G401.6 (cell line): Measurements from ENCODE around the gene SLMAP.

ENCODE experiments used
- FAIRE-seq: peaks from 2 replicates; lab custom pipeline; 2012; peaks lifted over from hg19 to GRCh38; lab: Jason Lieb, UNC

The SLMAP gene

DNA sequence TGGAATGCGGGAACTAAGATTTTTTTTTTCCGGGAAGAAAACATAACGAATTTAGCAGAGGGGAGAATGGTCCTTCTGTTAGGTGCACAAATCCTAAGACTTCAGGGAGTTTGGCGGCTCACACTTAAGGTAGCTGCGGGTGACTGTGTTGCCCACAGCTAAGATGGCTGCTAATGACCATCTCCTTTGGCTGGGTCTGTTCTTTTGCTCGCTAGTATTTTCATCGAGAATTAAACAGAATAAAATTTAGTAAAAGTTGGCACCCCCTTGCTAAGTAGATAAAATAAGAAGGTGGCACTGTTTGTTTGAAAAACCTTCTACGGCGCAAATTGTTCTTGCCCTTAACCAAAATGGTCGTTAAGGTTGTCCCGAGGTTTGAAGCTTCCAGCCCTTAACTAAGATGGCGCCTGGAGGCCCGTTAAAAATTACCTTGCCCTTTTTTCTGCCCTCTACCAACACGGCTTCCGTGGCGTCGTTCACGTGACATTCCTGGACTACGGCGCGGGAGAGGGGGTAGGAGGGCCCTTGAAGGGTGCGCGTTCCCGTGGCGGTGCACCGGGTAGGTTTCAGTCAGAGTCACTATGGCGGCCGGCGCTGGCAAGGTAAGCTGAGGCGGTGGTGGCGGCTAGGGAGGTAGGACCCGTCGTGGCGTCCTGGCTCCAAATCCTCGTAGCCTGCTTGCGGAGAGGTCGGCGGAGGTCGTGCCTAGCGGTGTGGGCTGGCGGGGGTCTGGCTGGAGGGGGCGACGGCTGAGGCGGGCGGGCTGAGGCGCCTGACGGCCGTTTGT lies at the start of gene SLMAP:
SLMAP (plus strand) TSS at position 569 of the 787 bp plus-strand sequence. CDS start 1,343 bp downstream, outside the sequence.
- peak; percentile 97 for FAIRE-seq

GRCh38 chr3:57706462-57706861 lies 49.6 kb upstream of the SLMAP start:
- FAIRE-seq: no peak

DNA sequence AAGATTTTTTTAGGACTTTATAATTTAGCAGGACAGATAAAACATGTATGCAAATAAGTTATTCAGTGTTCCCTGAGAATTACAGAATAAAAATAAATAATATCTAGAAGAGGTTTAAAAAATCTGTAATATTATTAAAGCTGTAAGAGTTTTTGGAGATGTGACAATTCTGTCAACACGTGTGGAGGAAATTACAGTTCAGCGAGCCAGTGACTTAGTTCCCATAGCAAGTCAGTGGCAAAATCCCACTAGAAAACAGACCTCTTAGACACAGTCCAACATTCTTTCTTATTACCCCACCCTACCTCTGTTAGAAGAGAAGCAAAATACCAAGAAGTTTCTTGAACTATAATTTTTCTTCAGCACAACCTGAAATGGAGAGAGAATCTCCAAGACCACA lies 47.1 kb upstream of the SLMAP start:
- FAIRE-seq: no peak

GRCh38 chr3:57709559-57709958 lies 46.5 kb upstream of the SLMAP start:
- FAIRE-seq: no peak

DNA sequence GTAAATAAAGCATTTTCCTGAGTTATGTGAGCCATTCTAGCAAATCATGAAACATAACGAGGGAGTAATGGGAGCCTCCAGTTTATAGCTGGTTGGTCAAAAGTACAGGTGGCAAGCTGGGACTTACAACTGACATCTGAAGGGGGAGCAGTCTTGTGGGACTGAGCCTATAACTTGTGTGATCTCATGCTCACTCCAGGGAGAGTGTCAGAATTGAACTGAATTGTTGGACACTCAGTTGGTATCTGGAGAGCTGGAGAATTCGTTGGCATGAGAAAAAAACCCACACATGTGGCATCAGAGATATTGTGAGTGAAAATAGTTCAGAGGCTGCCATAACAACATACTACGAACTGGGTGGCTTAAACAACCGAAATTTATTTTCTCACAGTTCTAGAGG lies 40.4 kb upstream of the SLMAP start:
- no peak for FAIRE-seq

DNA sequence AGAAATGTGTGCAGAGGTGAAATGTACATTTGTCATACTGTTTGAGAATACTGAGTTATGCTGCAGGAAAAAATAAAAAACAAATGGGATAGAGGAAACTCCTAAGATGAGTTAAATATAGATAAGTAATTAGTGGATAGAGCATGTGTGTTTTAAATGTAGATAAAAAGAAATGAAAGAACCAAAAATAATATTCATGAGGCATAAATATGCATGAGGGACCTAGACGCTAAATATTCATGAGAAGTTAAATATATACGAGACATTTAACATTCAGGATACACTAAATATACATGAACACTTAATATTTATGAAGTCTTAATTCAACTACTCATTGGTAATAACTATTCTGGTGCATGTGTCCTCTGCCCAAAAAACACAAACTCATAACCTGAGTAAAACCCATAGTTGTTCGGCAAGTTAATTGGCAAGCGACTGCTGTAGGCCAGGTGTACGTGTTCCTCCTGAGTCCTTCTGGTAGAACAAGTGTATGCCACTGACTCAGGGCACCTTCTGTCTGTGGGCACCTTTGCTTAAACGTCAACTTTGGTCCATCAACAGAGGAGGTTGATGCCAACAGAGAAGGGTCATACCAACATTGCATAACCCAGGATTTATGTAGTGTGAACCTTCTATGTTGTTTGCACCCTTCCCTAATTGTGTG lies 38.8 kb upstream of the SLMAP start:
- no peak for FAIRE-seq

DNA sequence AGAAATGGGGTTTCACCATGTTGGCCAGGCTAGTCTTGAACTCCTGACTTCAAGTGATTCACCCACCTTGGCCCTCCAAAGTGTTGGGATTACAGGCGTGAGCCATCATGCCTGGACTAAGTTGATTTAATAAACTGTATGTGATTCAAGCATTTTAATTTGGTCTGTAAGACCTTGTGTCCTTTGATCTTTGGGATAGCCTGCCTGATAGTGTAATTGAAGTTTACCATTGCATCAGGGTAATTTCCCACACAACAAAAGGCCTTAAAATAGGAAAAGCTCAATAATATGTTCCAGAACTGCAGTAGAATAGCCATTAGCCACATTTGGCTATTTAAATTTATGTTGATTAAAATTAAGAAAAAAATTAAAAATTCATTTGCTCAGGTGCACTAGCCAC lies 38.0 kb upstream of the SLMAP start:
- FAIRE-seq: no peak

GRCh38 chr3:57726397-57726796 lies 29.7 kb upstream of the SLMAP start:
- no peak for FAIRE-seq

DNA sequence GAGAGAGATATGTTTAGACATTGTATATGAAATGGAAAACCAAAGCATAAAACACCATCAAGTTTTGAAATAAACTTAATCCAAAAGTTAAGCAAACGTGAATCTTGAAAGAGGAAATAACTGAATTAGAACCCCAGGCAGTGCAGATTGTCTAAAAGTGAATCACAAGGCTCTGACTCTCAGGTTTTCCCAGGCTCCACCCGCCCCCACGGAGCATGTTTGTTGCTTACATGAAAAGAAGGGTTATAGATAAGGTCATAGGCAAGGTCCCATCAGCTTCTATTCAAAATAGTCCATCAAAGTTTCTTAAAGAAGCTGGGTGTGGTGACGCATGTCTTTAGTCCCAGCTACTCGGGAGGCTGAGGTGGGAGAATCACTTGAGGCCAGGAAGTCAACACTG lies 29.0 kb upstream of the SLMAP start:
- FAIRE-seq: no peak

GRCh38 chr3:57729334-57730045 lies 26.6 kb upstream of the SLMAP start:
- FAIRE-seq: no peak

DNA sequence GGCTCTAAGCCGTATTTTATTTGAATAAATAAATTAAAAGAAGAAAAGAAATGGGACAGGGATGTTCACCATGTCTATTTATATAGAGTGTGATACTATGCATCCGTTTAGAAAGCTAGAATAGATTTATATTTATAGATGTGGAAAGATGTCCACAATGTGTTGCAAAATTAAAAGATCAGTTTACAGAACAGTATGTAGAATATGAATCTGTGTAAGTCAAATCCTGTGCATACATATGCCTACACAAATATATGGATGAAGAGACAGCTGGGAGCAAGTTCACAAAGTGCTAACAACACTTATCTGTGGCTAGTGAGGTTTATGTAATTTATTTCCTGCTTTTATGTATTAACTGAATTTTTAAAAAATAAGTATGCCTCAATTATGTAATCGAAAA lies 25.4 kb upstream of the SLMAP start:
- FAIRE-seq: no peak

- peak; percentile 73 for FAIRE-seq
Observed at GRCh38 chr3:57731311-57731710, 24.8 kb upstream of the SLMAP start.

- FAIRE-seq: no peak
Observed at GRCh38 chr3:57733790-57734189, 22.3 kb upstream of the SLMAP start.

GRCh38 chr3:57735405-57735804 lies 20.7 kb upstream of the SLMAP start:
- no peak for FAIRE-seq

GRCh38 chr3:57737840-57738239 lies 18.3 kb upstream of the SLMAP start:
- no peak for FAIRE-seq

DNA sequence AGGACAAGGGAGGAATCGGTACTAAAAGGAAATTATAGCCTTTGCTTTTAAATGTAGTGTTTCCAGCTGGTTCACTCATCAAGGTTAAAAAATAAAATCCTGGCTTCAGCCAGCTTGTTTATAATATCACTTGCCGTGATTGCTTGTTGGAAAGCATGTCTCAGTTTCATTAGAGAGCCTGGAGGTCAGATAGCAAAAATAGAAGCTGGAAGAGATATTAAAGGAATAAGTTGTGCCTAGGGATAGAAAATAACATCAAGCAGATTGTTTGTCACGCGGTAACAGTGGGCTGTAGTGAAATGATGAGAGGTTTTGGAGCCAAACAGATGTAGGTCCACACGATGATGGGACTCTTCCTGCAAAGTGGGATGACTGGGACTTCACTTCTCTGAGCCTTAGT lies 17.7 kb upstream of the SLMAP start:
- no peak for FAIRE-seq

GRCh38 chr3:57740027-57740426 lies 16.1 kb upstream of the SLMAP start:
- FAIRE-seq: no peak

DNA sequence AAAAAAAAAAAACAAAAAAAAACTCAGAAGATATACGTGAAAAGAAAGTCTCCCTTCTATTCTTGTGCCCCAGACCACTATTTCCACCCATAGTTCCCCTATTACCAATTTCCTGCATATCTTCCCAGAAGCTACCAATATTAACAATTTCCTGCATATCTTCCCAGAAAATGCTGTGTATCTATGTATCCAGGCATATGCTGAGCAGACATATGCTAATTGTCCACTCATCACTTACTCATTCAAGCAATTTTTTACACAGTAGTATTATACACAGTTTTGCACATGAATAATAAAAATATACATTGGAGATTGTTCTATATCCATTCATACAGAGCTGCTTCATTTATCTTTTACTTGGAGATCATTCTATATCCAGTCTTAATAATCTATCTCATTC lies 12.6 kb upstream of the SLMAP start:
- FAIRE-seq: no peak

DNA sequence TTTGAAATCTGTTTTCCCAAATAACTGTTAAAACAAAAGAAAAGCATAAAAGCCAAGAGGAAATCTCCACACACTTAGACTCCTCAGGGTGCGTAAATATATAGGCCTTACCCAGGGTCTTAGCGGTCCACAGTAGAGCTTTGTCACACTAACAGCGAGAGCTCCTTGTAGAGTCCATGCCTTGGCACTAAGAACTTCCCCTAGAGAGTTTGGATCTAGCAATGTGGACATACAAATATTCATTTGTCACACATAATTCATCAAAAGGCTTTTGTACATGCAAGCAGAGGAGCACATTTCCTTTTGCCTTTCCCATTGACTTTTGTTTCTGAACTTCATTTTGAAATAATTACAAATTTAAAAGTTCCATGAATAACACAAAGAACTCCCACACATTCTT lies 11.0 kb upstream of the SLMAP start:
- FAIRE-seq: peak; percentile 66

DNA sequence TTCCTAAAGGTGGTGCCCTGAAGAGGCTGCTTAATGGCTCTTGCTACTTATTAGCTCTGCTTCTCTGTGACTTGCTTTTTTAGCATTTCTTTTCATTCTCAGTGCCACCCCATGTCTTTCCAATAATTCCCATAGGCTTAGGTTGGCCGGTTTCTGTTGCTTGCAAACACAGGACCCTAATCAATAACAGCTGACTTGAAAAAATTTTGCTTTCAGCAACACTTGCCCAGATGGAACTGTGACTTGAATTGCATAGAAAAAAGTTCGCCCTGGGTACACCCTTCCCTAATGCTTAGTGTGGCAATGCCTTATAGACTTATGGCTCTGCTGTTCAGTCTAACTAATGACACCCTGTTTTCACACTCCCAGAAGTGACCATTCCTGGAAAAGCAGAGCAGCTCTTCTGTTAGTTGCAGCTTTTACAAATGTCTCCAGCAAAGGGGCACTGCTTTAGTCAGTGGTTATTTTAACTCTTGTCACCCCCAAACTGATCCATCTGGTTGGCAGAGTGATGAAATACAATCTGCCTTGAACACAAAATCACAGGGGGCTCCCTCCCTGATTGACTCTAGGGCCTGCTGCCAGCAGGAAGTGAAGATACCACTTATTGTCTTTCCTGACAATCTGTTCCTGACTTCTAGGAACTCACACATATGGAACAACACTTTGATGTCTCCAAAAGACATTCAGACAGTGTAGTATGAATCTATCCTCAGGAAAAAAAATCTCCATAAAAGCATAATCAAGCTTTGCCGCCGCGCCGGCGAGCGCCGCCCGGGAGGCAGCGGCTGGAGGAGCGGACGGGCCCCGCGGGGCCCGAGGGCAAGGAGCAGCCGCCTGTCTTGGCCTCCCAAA lies 9.7 kb upstream of the SLMAP start:
- FAIRE-seq: no peak

- FAIRE-seq: no peak
Observed at GRCh38 chr3:57749542-57749941, 6.6 kb upstream of the SLMAP start.

DNA sequence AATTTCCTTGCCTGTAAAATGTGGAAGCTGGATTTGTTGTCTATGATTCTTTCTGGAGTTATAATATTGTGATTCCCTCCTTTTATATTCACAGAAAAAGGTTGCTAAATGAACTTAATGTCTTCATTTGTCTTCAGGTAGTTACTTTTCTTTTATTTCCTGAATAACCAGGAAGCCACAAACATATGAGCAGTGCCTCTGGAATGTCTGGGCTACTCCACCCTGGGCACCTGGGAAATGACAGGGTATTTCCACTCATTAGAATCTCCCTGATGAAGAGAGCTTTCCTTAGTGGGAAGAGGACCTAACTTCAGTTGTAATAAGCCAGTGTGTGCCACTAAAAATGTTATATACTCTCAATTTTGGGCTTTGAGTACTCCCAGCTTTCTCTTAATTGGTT lies 3.8 kb upstream of the SLMAP start:
- peak; percentile 95 for FAIRE-seq
